Hypothalamus (tissue), 51 donors: Measurements from ENCODE around the gene FOXE1.

Experiments used
- DNase-seq, 51 donors: peaks; one replicate each; lab custom pipeline; 2025; lab: John Stamatoyannopoulos, UW

The FOXE1 gene

GRCh38 chr9:97860451-97861147 is 7.6 kb downstream of the FOXE1 start:
- DNase-seq, result no peak

GRCh38 chr9:97861148-97861475 is 8.1 kb downstream of the FOXE1 start:
- no peak for DNase-seq

GRCh38 chr9:97863314-97863713 is 10.3 kb downstream of the FOXE1 start:
- no peak for DNase-seq

GRCh38 chr9:97864396-97864795 is 11.4 kb downstream of the FOXE1 start:
- no peak for DNase-seq

GRCh38 chr9:97866300-97866699 is 13.3 kb downstream of the FOXE1 start:
- DNase-seq, result no peak

- no peak for DNase-seq
These were observed 13.8 kb downstream of the FOXE1 start for GRCh38 chr9:97866848-97867247.

- no peak for DNase-seq
These were observed 15.8 kb downstream of the FOXE1 start for GRCh38 chr9:97868859-97869258.

- DNase-seq, result no peak
These were observed 20.4 kb downstream of the FOXE1 start for GRCh38 chr9:97873425-97873824.

GRCh38 chr9:97873882-97874281 is 20.9 kb downstream of the FOXE1 start:
- no peak for DNase-seq

- DNase-seq, result no peak
These were observed 21.6 kb downstream of the FOXE1 start for GRCh38 chr9:97874624-97875023.

GRCh38 chr9:97875111-97875510 is 22.1 kb downstream of the FOXE1 start:
- DNase-seq, result no peak

GRCh38 chr9:97876061-97876460 is 23.0 kb downstream of the FOXE1 start:
- DNase-seq, result no peak

GRCh38 chr9:97880336-97880735 is 27.3 kb downstream of the FOXE1 start:
- no peak for DNase-seq

GRCh38 chr9:97889941-97890887 is 37.2 kb downstream of the FOXE1 start:
- DNase-seq, result no peak

GRCh38 chr9:97891736-97892135 is 38.7 kb downstream of the FOXE1 start:
- DNase-seq, result no peak

GRCh38 chr9:97892421-97892820 is 39.4 kb downstream of the FOXE1 start:
- no peak for DNase-seq

- DNase-seq, result no peak
These were observed 42.2 kb downstream of the FOXE1 start for GRCh38 chr9:97895211-97895610.

- no peak for DNase-seq
These were observed 42.8 kb downstream of the FOXE1 start for GRCh38 chr9:97895695-97896332.

GRCh38 chr9:97900103-97900737 is 47.2 kb downstream of the FOXE1 start:
- no peak for DNase-seq

- peak in 5 of 51 donors; percentile 3 to 13 (median 9) for DNase-seq
These were observed 47.9 kb downstream of the FOXE1 start for GRCh38 chr9:97900738-97901565.
